Mesendoderm (in vitro differentiated cells): Measurements from ENCODE around the gene NKX2-2.

Source experiments
- DNase-seq: peaks from one replicate; pipeline ENCODE4 v3.0.0; 2013
- H2AK5ac ChIP-seq: 2 replicates; pipeline ENCODE4 v1.6.1; 2013; ENCODE audit warnings: low read length, inconsistent platforms
- H2BK120ac ChIP-seq: 2 replicates; pipeline ENCODE4 v1.6.1; 2013; ENCODE audit warnings: low read depth, mild to moderate bottlenecking, low read length, moderate library complexity, mixed read lengths
- H2BK15ac ChIP-seq: replicated peaks from 2 replicates; pipeline ENCODE4 v1.6.1; 2013; ENCODE audit warnings: low read depth, mild to moderate bottlenecking, moderate library complexity
- H2BK5ac ChIP-seq: 2 replicates; pipeline ENCODE4 v1.6.1; 2013; ENCODE audit warnings: low read length, inconsistent platforms
- H3K18ac ChIP-seq: 2 replicates; pipeline ENCODE4 v1.6.1; 2013; ENCODE audit warnings: mild to moderate bottlenecking, low read length, mixed read lengths
- H3K23ac ChIP-seq: one replicate; pipeline ENCODE4 v1.6.1; 2013; ENCODE audit warnings: low read length
- H3K27ac ChIP-seq: 2 replicates; pipeline ENCODE4 v1.5.1; 2013; ENCODE audit warnings: low read depth, mild to moderate bottlenecking, inconsistent platforms, low read length, moderate library complexity
- H3K27me3 ChIP-seq: 2 replicates; pipeline ENCODE4 v1.6.1; 2013; ENCODE audit warnings: low read length, control low read depth, mild to moderate bottlenecking, inconsistent platforms; ENCODE audit not compliant: insufficient read depth, poor library complexity
- H3K36me3 ChIP-seq: 2 replicates; pipeline ENCODE4 v1.6.1; 2013; ENCODE audit warnings: low read length, inconsistent platforms; ENCODE audit not compliant: control insufficient read depth, insufficient read depth
- H3K4ac ChIP-seq: one replicate; pipeline ENCODE4 v1.6.1; 2013; ENCODE audit warnings: low read depth, mild to moderate bottlenecking, low read length, moderate library complexity
- H3K4me1 ChIP-seq: 2 replicates; pipeline ENCODE4 v1.6.1; 2013; ENCODE audit warnings: low read depth, low read length, inconsistent platforms; ENCODE audit not compliant: control insufficient read depth
- H3K4me2 ChIP-seq: 2 replicates; pipeline ENCODE4 v1.6.1; 2013; ENCODE audit warnings: low read length
- H3K4me3 ChIP-seq: 2 replicates; pipeline ENCODE4 v1.5.1; 2013; ENCODE audit warnings: mild to moderate bottlenecking, low read length
- H3K56ac ChIP-seq: one replicate; pipeline ENCODE4 v1.6.1; 2013; ENCODE audit warnings: low read length
- H3K79me1 ChIP-seq: 2 replicates; pipeline ENCODE4 v1.6.1; 2013; ENCODE audit warnings: low read length, inconsistent platforms
- H3K79me2 ChIP-seq: 2 replicates; pipeline ENCODE4 v1.6.1; 2013; ENCODE audit warnings: mild to moderate bottlenecking, low read length; ENCODE audit not compliant: control insufficient read depth, insufficient read depth
- H3K9ac ChIP-seq: 2 replicates; pipeline ENCODE4 v1.6.1; 2013; ENCODE audit warnings: low read length, inconsistent platforms
- H4K5ac ChIP-seq: one replicate; pipeline ENCODE4 v1.6.1; 2013; ENCODE audit warnings: low read length
- H4K8ac ChIP-seq: one replicate; pipeline ENCODE4 v1.6.1; 2013; ENCODE audit warnings: low read depth, mild to moderate bottlenecking, control low read depth, low read length, moderate library complexity
- WGBS: extraction: QIAGEN DNeasy Blood & Tissue Kit; methylation state at CpG from one replicate; pipeline ENCODE4 v1.1.7; 2013; ENCODE audit warnings: low lambda C conversion rate, missing lambda C conversion rate; ENCODE audit not compliant: insufficient coverage; ENCODE audit errors: extremely low coverage; 5-methylcytosine and 5-hydroxymethylcytosine counted together

The NKX2-2 gene

GRCh38 chr20:21504323-21504722 lies 9.5 kb downstream of the NKX2-2 start:
- no peak overlapping the region for H2AK5ac ChIP-seq
- no peak overlapping the region for H2BK120ac ChIP-seq
- H3K4me2 ChIP-seq: no peak overlapping the region
- no peak overlapping the region for H3K56ac ChIP-seq
- H4K8ac ChIP-seq: no peak overlapping the region
- H3K4me3 ChIP-seq: no peak overlapping the region
- no peak overlapping the region for H3K9ac ChIP-seq
- no peak overlapping the region for H4K5ac ChIP-seq
- H3K27me3 ChIP-seq: peaks cover 27% of the 10 kb centered on the region
- no peak overlapping the region for H2BK5ac ChIP-seq
- WGBS: no CpG with 5 or more reads among the region's 7 CpGs
- H3K79me1 ChIP-seq: no peaks in the 10 kb centered on the region
- no peaks in the 10 kb centered on the region for H3K36me3 ChIP-seq
- H2BK15ac ChIP-seq: no peak overlapping the region
- no peaks in the 10 kb centered on the region for H3K4me1 ChIP-seq
- no peak overlapping the region for H3K27ac ChIP-seq
- no peaks in the 10 kb centered on the region for H3K79me2 ChIP-seq
- no peak overlapping the region for H3K4ac ChIP-seq
- no peak overlapping the region for H3K18ac ChIP-seq
- DNase-seq: no peak
- H3K23ac ChIP-seq: no peak overlapping the region

GRCh38 chr20:21503345-21503744 lies 10.5 kb downstream of the NKX2-2 start:
- Histone ChIP-seq H3K27me3 (peaks cover 18% of the 10 kb centered on the region), H3K18ac (no peak overlapping the region), H3K79me1 (no peaks in the 10 kb centered on the region), H3K4me1 (no peaks in the 10 kb centered on the region), H3K4me3 (no peak overlapping the region), H3K56ac (no peak overlapping the region), H4K5ac (no peak overlapping the region), H3K36me3 (no peaks in the 10 kb centered on the region), H3K4ac (no peak overlapping the region), H3K27ac (no peak overlapping the region), H3K23ac (no peak overlapping the region), H3K79me2 (no peaks in the 10 kb centered on the region), H3K9ac (no peak overlapping the region), H2BK120ac (no peak overlapping the region), H2AK5ac (no peak overlapping the region), H3K4me2 (no peak overlapping the region), H2BK5ac (no peak overlapping the region), H4K8ac (no peak overlapping the region), H2BK15ac (no peak overlapping the region)
- no CpG with 5 or more reads among the region's 4 CpGs for WGBS
- no peak for DNase-seq

- Histone ChIP-seq H3K27ac (no peak overlapping the region), H3K4me2 (no peak overlapping the region), H3K36me3 (no peaks in the 10 kb centered on the region), H3K79me1 (no peaks in the 10 kb centered on the region), H3K4me1 (no peaks in the 10 kb centered on the region), H3K56ac (no peak overlapping the region), H3K4me3 (no peak overlapping the region), H3K27me3 (no peaks in the 10 kb centered on the region), H3K79me2 (no peaks in the 10 kb centered on the region), H4K8ac (no peak overlapping the region), H3K9ac (no peak overlapping the region), H3K18ac (no peak overlapping the region), H3K23ac (no peak overlapping the region), H2BK120ac (no peak overlapping the region), H2BK5ac (no peak overlapping the region), H2BK15ac (no peak overlapping the region), H2AK5ac (no peak overlapping the region), H3K4ac (no peak overlapping the region), H4K5ac (no peak overlapping the region)
- no CpG with 5 or more reads among the region's 11 CpGs for WGBS
- no peak for DNase-seq
Measured at GRCh38 chr20:21501184-21501583, 12.7 kb downstream of the NKX2-2 start.

- Histone ChIP-seq H3K4me2 (no peak overlapping the region), H4K5ac (no peak overlapping the region), H3K9ac (no peak overlapping the region), H3K56ac (no peak overlapping the region), H4K8ac (no peak overlapping the region), H3K36me3 (no peaks in the 10 kb centered on the region), H3K27ac (no peak overlapping the region), H3K18ac (no peak overlapping the region), H2AK5ac (no peak overlapping the region), H3K4ac (no peak overlapping the region), H3K4me1 (no peaks in the 10 kb centered on the region), H2BK5ac (no peak overlapping the region), H3K79me1 (no peaks in the 10 kb centered on the region), H3K4me3 (no peak overlapping the region), H3K27me3 (no peaks in the 10 kb centered on the region), H3K23ac (no peak overlapping the region), H2BK120ac (no peak overlapping the region), H3K79me2 (no peaks in the 10 kb centered on the region), H2BK15ac (no peak overlapping the region)
- no peak for DNase-seq
- no CpG with 5 or more reads among the region's 7 CpGs for WGBS
Measured at GRCh38 chr20:21500599-21500998, 13.3 kb downstream of the NKX2-2 start.

GRCh38 chr20:21499641-21500040 lies 14.2 kb downstream of the NKX2-2 start:
- Histone ChIP-seq H3K23ac (no peak overlapping the region), H3K4me2 (no peak overlapping the region), H3K4ac (no peak overlapping the region), H3K27me3 (no peaks in the 10 kb centered on the region), H3K4me3 (no peak overlapping the region), H3K79me2 (no peaks in the 10 kb centered on the region), H3K9ac (no peak overlapping the region), H3K27ac (no peak overlapping the region), H2BK5ac (no peak overlapping the region), H3K4me1 (no peaks in the 10 kb centered on the region), H3K56ac (no peak overlapping the region), H4K8ac (no peak overlapping the region), H3K79me1 (no peaks in the 10 kb centered on the region), H3K36me3 (no peaks in the 10 kb centered on the region), H3K18ac (no peak overlapping the region), H2BK120ac (no peak overlapping the region), H4K5ac (no peak overlapping the region), H2AK5ac (no peak overlapping the region), H2BK15ac (no peak overlapping the region)
- WGBS: no CpG with 5 or more reads among the region's 7 CpGs
- no peak for DNase-seq

GRCh38 chr20:21498635-21499034 lies 15.2 kb downstream of the NKX2-2 start:
- Histone ChIP-seq H3K27ac (no peak overlapping the region), H3K79me1 (no peaks in the 10 kb centered on the region), H3K36me3 (no peaks in the 10 kb centered on the region), H3K4ac (no peak overlapping the region), H3K27me3 (no peaks in the 10 kb centered on the region), H3K4me2 (no peak overlapping the region), H2BK5ac (no peak overlapping the region), H4K8ac (no peak overlapping the region), H3K4me3 (no peak overlapping the region), H2AK5ac (no peak overlapping the region), H4K5ac (no peak overlapping the region), H3K23ac (no peak overlapping the region), H3K56ac (no peak overlapping the region), H2BK120ac (no peak overlapping the region), H3K79me2 (no peaks in the 10 kb centered on the region), H3K9ac (no peak overlapping the region), H3K18ac (no peak overlapping the region), H3K4me1 (no peaks in the 10 kb centered on the region), H2BK15ac (no peak overlapping the region)
- DNase-seq: no peak
- no CpG with 5 or more reads among the region's 4 CpGs for WGBS
